GM12878 (cell line): ENCODE results near the gene SIRT7. TPM values are rescaled to one million over a fixed set of nuclear protein-coding genes. Genes with fewer than 3 reads are reported as not detected.

Source experiments
- ATAC-seq: fragments of 200-7000 bp; cut with Tn5 transposase; 3 replicates; pipeline ENCODE4 v1.9.1; 2020; ENCODE audit warnings: mild to moderate bottlenecking, moderate library complexity
- BruUV-seq: library from RNA; stranded (reverse); fragments of 400-500 nt; replicated peaks from 2 replicates; lab custom pipeline; 2021; lab: Mats Ljungman, UMichigan
- CTCF ChIA-PET: fragments of 300-600 bp; sonication (Branson Sonifier 250); formaldehyde crosslinking; extraction: SDS; loops from one replicate; lab custom pipeline; 2021; ENCODE audit warnings: inconsistent platforms; lab: Yijun Ruan, JAX
- POLR2A ChIA-PET: fragments of 350-600 bp; formaldehyde crosslinking; extraction: SDS; loops from one replicate; lab custom pipeline; 2021; ENCODE audit warnings: inconsistent platforms; lab: Charles Lee
- RAD21 ChIA-PET: fragments of 300-600 bp; sonication (Branson Sonifier 250); formaldehyde crosslinking; loops from one replicate; lab custom pipeline; 2023; ENCODE audit warnings: antibody characterized with exemption; ENCODE audit not compliant: unreplicated experiment; lab: Charles Lee
- SMC1A ChIA-PET: fragments of 300-600 bp; sonication (Branson Sonifier 250); formaldehyde crosslinking; loops from one replicate; lab custom pipeline; 2023; ENCODE audit not compliant: unreplicated experiment, uncharacterized antibody; lab: Charles Lee
- DNase-seq: peaks from one replicate; pipeline ENCODE4 v3.0.0-alpha.2; 2011; ENCODE audit warnings: low read depth, low spot score
- FAIRE-seq: peaks from 3 replicates; lab custom pipeline; 2011; peaks lifted over from hg19 to GRCh38; lab: Jason Lieb, UNC
- H2AFZ ChIP-seq: 2 replicates; pipeline ENCODE4 v1.6.0; 2011; ENCODE audit warnings: low read depth, low read length, control low read depth; ENCODE audit not compliant: control insufficient read depth
- H3K27ac ChIP-seq: 2 replicates; pipeline ENCODE4 v1.5.1; 2011; ENCODE audit warnings: control low read depth; ENCODE audit not compliant: control insufficient read depth, insufficient read depth
- H3K27me3 ChIP-seq, 2 experiments: replicated peaks in 1 of 2; 2 replicates each; pipeline versions ENCODE4 v1.6.0 to v1.6.1; 2011; ENCODE audit warnings: low read length in 1 of 2; ENCODE audit not compliant: control insufficient read depth in 2 of 2, insufficient read depth in 2 of 2
- H3K36me3 ChIP-seq, 2 experiments: 2 replicates each; pipeline ENCODE4 v1.5.1; 2011; ENCODE audit warnings: low read length in 1 of 2; ENCODE audit not compliant: control insufficient read depth in 2 of 2, insufficient read depth in 2 of 2
- H3K4me1 ChIP-seq: 2 replicates; pipeline ENCODE4 v1.6.1; 2011; ENCODE audit warnings: mild to moderate bottlenecking, low read length, moderate library complexity, mixed read lengths; ENCODE audit not compliant: control insufficient read depth, insufficient read depth
- H3K4me2 ChIP-seq: 2 replicates; pipeline ENCODE4 v1.6.0; 2011; ENCODE audit warnings: control low read depth; ENCODE audit not compliant: control insufficient read depth, insufficient read depth
- H3K4me3 ChIP-seq: fragments of 200-600 bp; sonication (generic); 2 replicates; pipeline ENCODE4 v1.5.1; 2016
- H3K79me2 ChIP-seq: 2 replicates; pipeline ENCODE4 v1.6.0; 2011; ENCODE audit warnings: low read length; ENCODE audit not compliant: control insufficient read depth, insufficient read depth
- H3K9ac ChIP-seq: 2 replicates; pipeline ENCODE4 v1.8.0; 2011; ENCODE audit warnings: low read length, control low read depth, mixed read lengths; ENCODE audit not compliant: control insufficient read depth, insufficient read depth
- H3K9me3 ChIP-seq: replicated peaks from 3 replicates; pipeline ENCODE4 v1.5.1; 2011; ENCODE audit warnings: mild to moderate bottlenecking, low read length; ENCODE audit not compliant: control insufficient read depth, insufficient read depth
- H4K20me1 ChIP-seq: 2 replicates; pipeline ENCODE4 v1.6.0; 2011; ENCODE audit not compliant: control insufficient read depth, insufficient read depth
- JUND ChIP-seq: IDR thresholded peaks from 2 replicates; pipeline ENCODE4 v1.6.1; 2012; ENCODE audit warnings: low read depth, mild to moderate bottlenecking, low read length, improper control_type of control experiment, moderate library complexity
- whole genome bisulfite sequencing: methylation state at CpG from one replicate; pipeline ENCODE4 v1.1.6; 2016; ENCODE audit warnings: low lambda C conversion rate; ENCODE audit not compliant: insufficient replicate concordance, insufficient coverage; ENCODE audit errors: missing lambda C conversion rate; 5-methylcytosine and 5-hydroxymethylcytosine counted together
- in situ Hi-C: fragments of 300-500 bp; cut with MboI; formaldehyde crosslinking; loops from 9 replicates; pipeline ENCODE4 v1.14.3; 2018; ENCODE audit warnings: mixed read lengths
- intact Hi-C: fragments of 100-400 bp; cut with micrococcal nuclease; formaldehyde crosslinking; loops from one replicate; pipeline ENCODE4 v1.14.2; 2022; ENCODE audit not compliant: unreplicated experiment
- polyA plus RNA-seq, 11 experiments: library from polyadenylated mRNA; depleted of rRNA in 4 of 11; unstranded in 6 of 11; stranded (reverse) in 5 of 11; fragments of >200 nt; fragmentation: Nextera tagmentation in 4 of 11; fragmentation: Illumina TruSeq in 1 of 11; extraction: Ambion mirVana in 4 of 11; extraction: Trizol in 1 of 11; gene quantifications; 1 replicate in 1 of 11; 2 replicates in 10 of 11; pipeline versions ENCODE4 v1.2.1 to v1.2.3, GENCODE V29; 2011 to 2016; ENCODE audit warnings: inconsistent platforms in 2 of 11, missing spikeins in 2 of 11, low read depth in 1 of 11
- total RNA-seq, 4 experiments: library from RNA; depleted of rRNA in 3 of 4; stranded (reverse); fragments of >200 nt in 3 of 4; fragmentation: Illumina TruSeq in 1 of 4; extraction: Trizol in 1 of 4; gene quantifications; 2 replicates each; pipeline versions ENCODE4 v1.2.1 to v1.2.3, GENCODE V29; 2013 to 2021
- TF ChIP-seq, protein P1 (sequence below), 3 experiments: IDR thresholded peaks in 2 of 3; conservative IDR thresholded peaks in 1 of 3; 2 replicates each; pipeline ENCODE4 v1.5.1; 2011; ENCODE audit warnings: low read depth in 3 of 3, low read length in 3 of 3, mild to moderate bottlenecking in 3 of 3, control low read depth in 2 of 3, moderate library complexity in 2 of 3, inconsistent platforms in 1 of 3, mixed read lengths in 1 of 3; ENCODE audit not compliant: control insufficient read depth in 2 of 3, insufficient read depth in 1 of 3; ENCODE audit errors: extremely low read depth in 1 of 3
- TF ChIP-seq, protein P2 (sequence below): fragments of 450-650 bp; formaldehyde crosslinking; IDR thresholded peaks from 2 replicates; pipeline ENCODE4 v1.4.0; 2022; ENCODE audit warnings: mild to moderate bottlenecking, moderate library complexity
- TF ChIP-seq, protein P3 (sequence below): fragments of 450-650 bp; IDR thresholded peaks from 2 replicates; pipeline ENCODE4 v1.6.1; 2017; ENCODE audit warnings: mild to moderate bottlenecking
- TF ChIP-seq, protein P4 (sequence below): fragments of 150-350 bp; IDR thresholded peaks from 2 replicates; pipeline ENCODE4 v1.6.1; 2016; ENCODE audit warnings: low read depth, low read length

The SIRT7 gene
- total and polyA plus RNA-seq, 10 of the 15 experiments (the other 5 are each of a cell fraction or from before 2014, with no cell fraction given) = 1.2 to 56.2 (median 22.7) TPM

DNA sequence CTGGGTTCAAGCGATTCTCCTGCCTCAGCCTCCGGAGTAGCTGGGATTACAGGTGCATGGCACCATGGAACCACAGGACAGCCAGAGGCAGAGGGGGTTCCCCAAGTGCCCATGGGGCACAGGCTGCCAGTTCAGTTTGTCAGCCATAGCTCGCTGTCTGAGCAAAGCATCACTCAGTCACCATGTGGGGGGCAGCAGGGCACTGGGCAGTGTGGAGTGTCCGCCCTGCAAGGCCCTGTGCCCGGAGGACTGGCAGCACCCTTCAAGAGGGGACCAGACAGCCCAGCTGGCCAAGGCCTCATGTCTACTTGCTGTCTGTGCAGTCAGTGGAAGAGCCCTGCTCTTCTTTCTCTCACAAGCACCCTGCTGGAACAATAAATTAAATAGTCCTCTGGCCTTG is 33.0 kb downstream of the SIRT7 start:
- H3K9ac ChIP-seq = no peak overlapping the region
- H3K9me3 ChIP-seq = no peaks in the 10 kb centered on the region
- WGBS = 86% methylated on average over 5 of the region's 5 CpGs
- TF ChIP-seq, protein P1, sequence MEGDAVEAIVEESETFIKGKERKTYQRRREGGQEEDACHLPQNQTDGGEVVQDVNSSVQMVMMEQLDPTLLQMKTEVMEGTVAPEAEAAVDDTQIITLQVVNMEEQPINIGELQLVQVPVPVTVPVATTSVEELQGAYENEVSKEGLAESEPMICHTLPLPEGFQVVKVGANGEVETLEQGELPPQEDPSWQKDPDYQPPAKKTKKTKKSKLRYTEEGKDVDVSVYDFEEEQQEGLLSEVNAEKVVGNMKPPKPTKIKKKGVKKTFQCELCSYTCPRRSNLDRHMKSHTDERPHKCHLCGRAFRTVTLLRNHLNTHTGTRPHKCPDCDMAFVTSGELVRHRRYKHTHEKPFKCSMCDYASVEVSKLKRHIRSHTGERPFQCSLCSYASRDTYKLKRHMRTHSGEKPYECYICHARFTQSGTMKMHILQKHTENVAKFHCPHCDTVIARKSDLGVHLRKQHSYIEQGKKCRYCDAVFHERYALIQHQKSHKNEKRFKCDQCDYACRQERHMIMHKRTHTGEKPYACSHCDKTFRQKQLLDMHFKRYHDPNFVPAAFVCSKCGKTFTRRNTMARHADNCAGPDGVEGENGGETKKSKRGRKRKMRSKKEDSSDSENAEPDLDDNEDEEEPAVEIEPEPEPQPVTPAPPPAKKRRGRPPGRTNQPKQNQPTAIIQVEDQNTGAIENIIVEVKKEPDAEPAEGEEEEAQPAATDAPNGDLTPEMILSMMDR (IDR thresholded peaks at IDR 0.05 in 2 of 3, conservative IDR thresholded peaks at IDR 0.05 in 1 of 3; ENCODE audit: control insufficient read depth in 2 of 3, extremely low read depth in 1 of 3, insufficient read depth in 1 of 3, low read depth in 3 of 3, low read length in 3 of 3) = no peak
- no peak for TF ChIP-seq JUND
- TF ChIP-seq, protein P2, sequence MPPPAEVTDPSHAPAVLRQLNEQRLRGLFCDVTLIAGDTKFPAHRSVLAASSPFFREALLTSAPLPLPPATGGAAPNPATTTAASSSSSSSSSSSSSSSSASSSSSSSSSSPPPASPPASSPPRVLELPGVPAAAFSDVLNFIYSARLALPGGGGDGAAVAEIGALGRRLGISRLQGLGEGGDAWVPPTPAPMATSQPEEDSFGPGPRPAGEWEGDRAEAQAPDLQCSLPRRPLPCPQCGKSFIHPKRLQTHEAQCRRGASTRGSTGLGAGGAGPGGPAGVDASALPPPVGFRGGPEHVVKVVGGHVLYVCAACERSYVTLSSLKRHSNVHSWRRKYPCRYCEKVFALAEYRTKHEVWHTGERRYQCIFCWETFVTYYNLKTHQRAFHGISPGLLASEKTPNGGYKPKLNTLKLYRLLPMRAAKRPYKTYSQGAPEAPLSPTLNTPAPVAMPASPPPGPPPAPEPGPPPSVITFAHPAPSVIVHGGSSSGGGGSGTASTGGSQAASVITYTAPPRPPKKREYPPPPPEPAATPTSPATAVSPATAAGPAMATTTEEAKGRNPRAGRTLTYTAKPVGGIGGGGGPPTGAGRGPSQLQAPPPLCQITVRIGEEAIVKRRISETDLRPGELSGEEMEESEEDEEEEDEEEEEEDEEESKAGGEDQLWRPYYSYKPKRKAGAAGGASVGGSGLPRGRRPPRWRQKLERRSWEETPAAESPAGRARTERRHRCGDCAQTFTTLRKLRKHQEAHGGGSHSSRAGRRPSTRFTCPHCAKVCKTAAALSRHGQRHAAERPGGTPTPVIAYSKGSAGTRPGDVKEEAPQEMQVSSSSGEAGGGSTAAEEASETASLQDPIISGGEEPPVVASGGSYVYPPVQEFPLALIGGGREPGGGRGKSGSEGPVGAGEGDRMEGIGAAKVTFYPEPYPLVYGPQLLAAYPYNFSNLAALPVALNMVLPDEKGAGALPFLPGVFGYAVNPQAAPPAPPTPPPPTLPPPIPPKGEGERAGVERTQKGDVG (CRISPR knock-in tag) = no peak
- TF ChIP-seq, protein P3, sequence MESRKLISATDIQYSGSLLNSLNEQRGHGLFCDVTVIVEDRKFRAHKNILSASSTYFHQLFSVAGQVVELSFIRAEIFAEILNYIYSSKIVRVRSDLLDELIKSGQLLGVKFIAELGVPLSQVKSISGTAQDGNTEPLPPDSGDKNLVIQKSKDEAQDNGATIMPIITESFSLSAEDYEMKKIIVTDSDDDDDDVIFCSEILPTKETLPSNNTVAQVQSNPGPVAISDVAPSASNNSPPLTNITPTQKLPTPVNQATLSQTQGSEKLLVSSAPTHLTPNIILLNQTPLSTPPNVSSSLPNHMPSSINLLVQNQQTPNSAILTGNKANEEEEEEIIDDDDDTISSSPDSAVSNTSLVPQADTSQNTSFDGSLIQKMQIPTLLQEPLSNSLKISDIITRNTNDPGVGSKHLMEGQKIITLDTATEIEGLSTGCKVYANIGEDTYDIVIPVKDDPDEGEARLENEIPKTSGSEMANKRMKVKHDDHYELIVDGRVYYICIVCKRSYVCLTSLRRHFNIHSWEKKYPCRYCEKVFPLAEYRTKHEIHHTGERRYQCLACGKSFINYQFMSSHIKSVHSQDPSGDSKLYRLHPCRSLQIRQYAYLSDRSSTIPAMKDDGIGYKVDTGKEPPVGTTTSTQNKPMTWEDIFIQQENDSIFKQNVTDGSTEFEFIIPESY = no peak
- TF ChIP-seq, protein P4, sequence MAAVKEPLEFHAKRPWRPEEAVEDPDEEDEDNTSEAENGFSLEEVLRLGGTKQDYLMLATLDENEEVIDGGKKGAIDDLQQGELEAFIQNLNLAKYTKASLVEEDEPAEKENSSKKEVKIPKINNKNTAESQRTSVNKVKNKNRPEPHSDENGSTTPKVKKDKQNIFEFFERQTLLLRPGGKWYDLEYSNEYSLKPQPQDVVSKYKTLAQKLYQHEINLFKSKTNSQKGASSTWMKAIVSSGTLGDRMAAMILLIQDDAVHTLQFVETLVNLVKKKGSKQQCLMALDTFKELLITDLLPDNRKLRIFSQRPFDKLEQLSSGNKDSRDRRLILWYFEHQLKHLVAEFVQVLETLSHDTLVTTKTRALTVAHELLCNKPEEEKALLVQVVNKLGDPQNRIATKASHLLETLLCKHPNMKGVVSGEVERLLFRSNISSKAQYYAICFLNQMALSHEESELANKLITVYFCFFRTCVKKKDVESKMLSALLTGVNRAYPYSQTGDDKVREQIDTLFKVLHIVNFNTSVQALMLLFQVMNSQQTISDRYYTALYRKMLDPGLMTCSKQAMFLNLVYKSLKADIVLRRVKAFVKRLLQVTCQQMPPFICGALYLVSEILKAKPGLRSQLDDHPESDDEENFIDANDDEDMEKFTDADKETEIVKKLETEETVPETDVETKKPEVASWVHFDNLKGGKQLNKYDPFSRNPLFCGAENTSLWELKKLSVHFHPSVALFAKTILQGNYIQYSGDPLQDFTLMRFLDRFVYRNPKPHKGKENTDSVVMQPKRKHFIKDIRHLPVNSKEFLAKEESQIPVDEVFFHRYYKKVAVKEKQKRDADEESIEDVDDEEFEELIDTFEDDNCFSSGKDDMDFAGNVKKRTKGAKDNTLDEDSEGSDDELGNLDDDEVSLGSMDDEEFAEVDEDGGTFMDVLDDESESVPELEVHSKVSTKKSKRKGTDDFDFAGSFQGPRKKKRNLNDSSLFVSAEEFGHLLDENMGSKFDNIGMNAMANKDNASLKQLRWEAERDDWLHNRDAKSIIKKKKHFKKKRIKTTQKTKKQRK = no peak
- H2AFZ ChIP-seq = no peak overlapping the region
- H3K27ac ChIP-seq = no peak overlapping the region
- ChIA-PET SMC1A (no interaction called here), POLR2A (interaction anchor here (1.3 to 1.4 kb wide), 2 partner anchors 12 to 15 kb away, joined by 3 to 6 read pairs; no protein-coding TSS in a partner anchor), CTCF (no interaction called here), RAD21 (no interaction called here)
- in situ Hi-C loops = no loop called here
- H3K4me2 ChIP-seq = no peak overlapping the region
- ATAC-seq (no peak; the same call in 1 of the 3 replicates), DNase-seq (no peak), FAIRE-seq (no peak)
- no peaks in the 10 kb centered on the region for H3K27me3 ChIP-seq
- peaks cover 19% of the 10 kb centered on the region for H3K79me2 ChIP-seq
- intact Hi-C loops = no loop called here
- peaks cover 26 to 29% of the 10 kb centered on the region in 2 experiments; a peak in 3 of 4 replicates for H3K36me3 ChIP-seq
- peaks cover 11% of the 10 kb centered on the region for H3K4me1 ChIP-seq
- no peak overlapping the region for H3K4me3 ChIP-seq
- 0 out of 2 replicates have a peak, but pooled peaks cover 3% of the 10 kb centered on the region for H4K20me1 ChIP-seq
- no TSS peak for BruUV-seq
